ENCODE data around the gene ATP1A4.
A peak's percentile ranks its signal among the peaks of the same experiment; 100 is the strongest.
"Not testable (repeated sequence)": the region's sequence is repeated elsewhere in the genome, so short reads cannot be mapped to it uniquely, and the experiment has no call there.

ATP1A4 gene

GRCh38 chr1:160115545-160116282 is 35.7 kb upstream of the ATP1A4 start, which contains the start of gene ATP1A2:
Gene ATP1A2 (plus strand): TSS chr1:160115759. CDS start chr1:160115862, 103 bp downstream.
- in situ Hi-C loops (cut with HindIII; ENCODE audit: low pct_unique_long_range_greater_than_20kb, low sequenced_read_pairs) = no loop called here
- no peak for DNase-seq (ENCODE audit: low read depth in 1 of 2, low spot score in 1 of 2)
- no peak for TF ChIP-seq JUND (IDR thresholded peaks at IDR 0.05; ENCODE audit: low read depth)

- DNase-seq (ENCODE audit: low read depth in 1 of 2, low spot score in 1 of 2) = no peak
- no peak for TF ChIP-seq JUND (IDR thresholded peaks at IDR 0.05; ENCODE audit: low read depth)
- in situ Hi-C loops (cut with HindIII; ENCODE audit: low pct_unique_long_range_greater_than_20kb, low sequenced_read_pairs) = no loop called here
Observed at GRCh38 chr1:160116283-160117147, 34.9 kb upstream of the ATP1A4 start.

- in situ Hi-C loops (cut with HindIII; ENCODE audit: low pct_unique_long_range_greater_than_20kb, low sequenced_read_pairs) = no loop called here
- no peak for DNase-seq (ENCODE audit: low read depth in 1 of 2, low spot score in 1 of 2)
- no peak for TF ChIP-seq JUND (IDR thresholded peaks at IDR 0.05; ENCODE audit: low read depth)
Observed at GRCh38 chr1:160117300-160117699, 34.1 kb upstream of the ATP1A4 start.

- no peak for TF ChIP-seq JUND (IDR thresholded peaks at IDR 0.05; ENCODE audit: low read depth)
- in situ Hi-C loops (cut with HindIII; ENCODE audit: low pct_unique_long_range_greater_than_20kb, low sequenced_read_pairs) = no loop called here
- DNase-seq (ENCODE audit: low read depth in 1 of 2, low spot score in 1 of 2) = no peak
Observed at GRCh38 chr1:160117709-160118183, 33.7 kb upstream of the ATP1A4 start.

GRCh38 chr1:160118928-160119327 is 32.5 kb upstream of the ATP1A4 start:
- TF ChIP-seq JUND (IDR thresholded peaks at IDR 0.05; ENCODE audit: low read depth) = no peak
- in situ Hi-C loops (cut with HindIII; ENCODE audit: low pct_unique_long_range_greater_than_20kb, low sequenced_read_pairs) = no loop called here
- DNase-seq (ENCODE audit: low read depth in 1 of 2, low spot score in 1 of 2) = no peak

GRCh38 chr1:160120797-160121196 is 30.6 kb upstream of the ATP1A4 start:
- TF ChIP-seq JUND (IDR thresholded peaks at IDR 0.05; ENCODE audit: low read depth) = no peak
- DNase-seq (ENCODE audit: low read depth in 1 of 2, low spot score in 1 of 2) = no peak
- in situ Hi-C loops (cut with HindIII; ENCODE audit: low pct_unique_long_range_greater_than_20kb, low sequenced_read_pairs) = no loop called here

GRCh38 chr1:160121388-160121787 is 30.0 kb upstream of the ATP1A4 start:
- no peak for DNase-seq (ENCODE audit: low read depth in 1 of 2, low spot score in 1 of 2)
- TF ChIP-seq JUND (IDR thresholded peaks at IDR 0.05; ENCODE audit: low read depth) = no peak
- in situ Hi-C loops (cut with HindIII; ENCODE audit: low pct_unique_long_range_greater_than_20kb, low sequenced_read_pairs) = no loop called here

- no peak for DNase-seq (ENCODE audit: low read depth in 1 of 2, low spot score in 1 of 2)
- no peak for TF ChIP-seq JUND (IDR thresholded peaks at IDR 0.05; ENCODE audit: low read depth)
- in situ Hi-C loops (cut with HindIII; ENCODE audit: low pct_unique_long_range_greater_than_20kb, low sequenced_read_pairs) = no loop called here
Observed at GRCh38 chr1:160122978-160123495, 28.4 kb upstream of the ATP1A4 start.

GRCh38 chr1:160123726-160124125 is 27.7 kb upstream of the ATP1A4 start:
- no peak for TF ChIP-seq JUND (IDR thresholded peaks at IDR 0.05; ENCODE audit: low read depth)
- in situ Hi-C loops (cut with HindIII; ENCODE audit: low pct_unique_long_range_greater_than_20kb, low sequenced_read_pairs) = no loop called here
- no peak for DNase-seq (ENCODE audit: low read depth in 1 of 2, low spot score in 1 of 2)

GRCh38 chr1:160124705-160125478 is 26.5 kb upstream of the ATP1A4 start:
- no peak for TF ChIP-seq JUND (IDR thresholded peaks at IDR 0.05; ENCODE audit: low read depth)
- in situ Hi-C loops (cut with HindIII; ENCODE audit: low pct_unique_long_range_greater_than_20kb, low sequenced_read_pairs) = no loop called here
- DNase-seq (ENCODE audit: low read depth in 1 of 2, low spot score in 1 of 2) = peak in 1 of 2 experiments; percentile 74

- no peak for DNase-seq (ENCODE audit: low read depth in 1 of 2, low spot score in 1 of 2)
- in situ Hi-C loops (cut with HindIII; ENCODE audit: low pct_unique_long_range_greater_than_20kb, low sequenced_read_pairs) = no loop called here
- no peak for TF ChIP-seq JUND (IDR thresholded peaks at IDR 0.05; ENCODE audit: low read depth)
Observed at GRCh38 chr1:160125746-160126145, 25.7 kb upstream of the ATP1A4 start.

- in situ Hi-C loops (cut with HindIII; ENCODE audit: low pct_unique_long_range_greater_than_20kb, low sequenced_read_pairs); DNase-seq (ENCODE audit: low read depth in 1 of 2, low spot score in 1 of 2): not testable (repeated sequence)
Observed at GRCh38 chr1:160126342-160126741, 25.1 kb upstream of the ATP1A4 start.

All from T47D (cell line).